T1000 (cell line): ENCODE results near the gene PAPPA.
A peak's percentile ranks its signal among the peaks of the same experiment; 100 is the strongest.

ENCODE experiments used
- DNase-seq: peaks from one replicate; lab custom pipeline; 2025; ENCODE audit warnings: mixed read lengths; lab: John Stamatoyannopoulos, UW

The PAPPA gene

DNA sequence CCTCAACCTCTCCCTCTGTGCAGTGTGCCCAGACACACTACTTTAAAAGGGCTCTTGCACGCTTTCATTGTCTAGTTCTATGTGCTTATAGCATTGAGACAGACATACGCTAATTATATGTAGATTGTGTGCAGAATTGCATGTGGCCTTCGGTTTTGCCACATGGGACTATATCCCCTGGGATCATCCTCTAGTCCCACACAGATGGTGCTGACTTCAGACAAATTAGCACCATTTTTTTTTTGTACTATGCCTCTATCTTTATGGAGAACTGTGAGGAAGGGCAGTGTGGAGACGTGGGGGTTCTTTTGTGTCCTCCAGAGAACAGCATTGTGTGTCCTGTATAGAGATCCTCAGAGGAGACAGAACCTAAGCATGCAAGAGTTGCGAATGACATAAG is 29.3 kb downstream of the PAPPA start:
- no peak for DNase-seq

DNA sequence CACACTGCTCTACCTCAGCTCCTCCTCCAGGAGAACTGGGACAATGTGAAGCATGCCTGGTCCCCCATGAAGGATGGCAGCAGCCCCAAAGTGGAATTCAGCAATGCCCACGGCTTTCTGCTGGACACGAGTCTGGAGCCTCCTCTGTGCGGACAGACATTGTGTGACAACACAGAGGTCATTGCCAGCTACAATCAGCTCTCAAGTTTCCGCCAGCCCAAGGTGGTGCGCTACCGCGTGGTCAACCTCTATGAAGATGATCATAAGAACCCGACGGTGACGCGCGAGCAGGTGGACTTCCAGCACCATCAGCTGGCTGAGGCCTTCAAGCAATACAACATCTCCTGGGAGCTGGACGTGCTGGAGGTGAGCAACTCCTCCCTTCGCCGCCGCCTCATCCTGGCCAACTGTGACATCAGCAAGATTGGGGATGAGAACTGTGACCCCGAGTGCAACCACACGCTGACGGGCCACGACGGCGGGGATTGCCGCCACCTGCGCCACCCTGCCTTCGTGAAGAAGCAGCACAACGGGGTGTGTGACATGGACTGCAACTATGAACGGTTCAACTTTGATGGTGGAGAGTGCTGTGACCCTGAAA is 34.1 kb downstream of the PAPPA start:
- no peak for DNase-seq

DNA sequence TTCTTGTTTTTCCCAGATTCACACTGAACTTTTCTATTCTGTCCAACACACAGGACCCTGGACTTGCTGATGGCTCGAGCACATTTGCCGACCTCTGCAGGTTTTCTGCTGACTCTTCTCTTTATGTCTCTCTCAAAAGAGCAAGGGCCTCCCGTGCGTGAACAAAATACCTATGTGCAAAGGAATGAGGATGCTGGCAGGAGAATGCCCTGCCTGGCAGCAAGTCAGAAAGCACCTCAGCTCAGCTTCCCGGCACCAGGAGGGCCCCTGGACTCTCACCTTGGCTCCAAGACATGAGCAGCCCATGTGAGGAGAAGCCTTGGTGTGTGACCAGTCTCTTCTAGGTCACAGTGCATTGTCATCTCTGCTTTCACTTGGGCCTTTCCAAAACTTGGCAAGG is 36.1 kb downstream of the PAPPA start:
- no peak for DNase-seq

- DNase-seq = no peak
Measured at GRCh38 chr9:116190637-116191396, 37.2 kb downstream of the PAPPA start.

DNA sequence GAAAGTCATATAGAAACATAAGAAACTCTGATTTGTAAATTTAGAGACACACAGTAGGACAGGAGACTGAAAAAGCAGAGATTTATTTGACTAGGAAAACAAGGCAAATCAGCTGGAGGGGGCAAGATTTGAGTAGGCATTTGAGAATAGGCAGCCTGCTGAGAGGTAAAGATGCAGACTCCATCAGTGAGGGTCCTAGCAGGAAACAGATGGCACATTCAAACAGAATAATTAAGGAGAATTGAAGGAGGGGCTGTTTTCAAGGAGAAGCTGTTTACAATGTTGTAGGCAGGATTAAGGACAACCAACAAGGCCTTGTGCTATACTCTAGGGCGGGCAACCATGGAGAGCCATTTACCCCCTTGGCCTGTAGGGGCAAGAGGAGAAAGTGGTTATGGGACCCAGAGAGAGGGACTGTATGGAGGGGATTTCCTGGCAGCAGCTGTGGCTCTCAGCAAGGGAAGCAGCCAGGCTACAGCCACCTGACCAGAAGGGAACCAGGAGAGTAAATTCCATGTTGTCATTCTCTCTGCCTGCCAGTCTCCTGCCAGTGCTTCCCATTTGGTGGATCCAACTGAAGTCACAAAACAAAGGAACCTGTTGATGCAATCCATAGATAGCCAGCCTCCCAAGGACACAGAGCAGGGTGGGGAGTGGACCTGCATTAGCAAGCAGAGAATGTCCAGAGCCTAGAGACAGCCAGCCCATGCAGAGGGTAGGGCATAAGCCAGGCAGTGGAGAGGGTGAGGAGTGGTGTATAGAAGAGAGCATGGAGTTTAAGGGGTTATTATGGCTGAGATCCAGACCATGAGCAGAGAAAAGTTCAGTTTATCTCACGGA is 38.2 kb downstream of the PAPPA start:
- DNase-seq = no peak

- peak; percentile 35 for DNase-seq
Measured at GRCh38 chr9:116193636-116194035, 40.0 kb downstream of the PAPPA start.

GRCh38 chr9:116196806-116197205 is 43.2 kb downstream of the PAPPA start:
- DNase-seq = no peak

GRCh38 chr9:116198344-116198743 is 44.8 kb downstream of the PAPPA start:
- no peak for DNase-seq

DNA sequence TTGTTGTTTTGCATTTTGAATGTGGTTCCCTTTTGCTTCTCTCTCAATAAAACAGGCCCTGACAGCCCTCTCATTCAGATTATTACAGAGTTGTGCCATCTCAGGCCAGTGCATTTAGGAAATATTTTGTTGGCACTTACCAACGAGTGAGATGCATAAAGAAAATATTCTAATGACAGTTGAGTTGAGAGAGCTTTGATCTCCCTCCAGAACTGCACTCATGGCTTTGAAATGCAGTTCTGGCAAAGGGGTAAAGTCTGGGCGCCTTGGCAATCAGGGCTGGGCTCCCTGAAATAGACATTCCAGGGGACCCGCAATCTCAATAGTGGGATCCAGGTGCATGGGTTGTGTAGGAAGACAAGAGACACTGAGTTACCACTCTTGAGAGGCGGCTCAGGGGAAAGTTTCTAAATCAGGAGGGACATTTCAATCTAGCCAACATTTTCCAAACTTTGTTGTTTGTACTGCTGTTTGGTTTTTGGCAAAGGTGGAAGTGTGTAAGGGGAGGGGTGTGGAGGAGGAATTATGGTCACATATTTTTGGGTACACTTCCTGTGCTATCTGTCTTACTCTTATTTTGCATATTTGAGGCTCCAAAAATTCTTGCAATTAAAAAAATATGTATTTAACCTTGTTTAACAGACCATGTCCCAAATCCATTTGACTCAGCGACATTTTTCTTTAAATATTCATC is 48.8 kb downstream of the PAPPA start:
- no peak for DNase-seq

- DNase-seq = no peak
Measured at GRCh38 chr9:116204252-116204882, 50.8 kb downstream of the PAPPA start.

DNA sequence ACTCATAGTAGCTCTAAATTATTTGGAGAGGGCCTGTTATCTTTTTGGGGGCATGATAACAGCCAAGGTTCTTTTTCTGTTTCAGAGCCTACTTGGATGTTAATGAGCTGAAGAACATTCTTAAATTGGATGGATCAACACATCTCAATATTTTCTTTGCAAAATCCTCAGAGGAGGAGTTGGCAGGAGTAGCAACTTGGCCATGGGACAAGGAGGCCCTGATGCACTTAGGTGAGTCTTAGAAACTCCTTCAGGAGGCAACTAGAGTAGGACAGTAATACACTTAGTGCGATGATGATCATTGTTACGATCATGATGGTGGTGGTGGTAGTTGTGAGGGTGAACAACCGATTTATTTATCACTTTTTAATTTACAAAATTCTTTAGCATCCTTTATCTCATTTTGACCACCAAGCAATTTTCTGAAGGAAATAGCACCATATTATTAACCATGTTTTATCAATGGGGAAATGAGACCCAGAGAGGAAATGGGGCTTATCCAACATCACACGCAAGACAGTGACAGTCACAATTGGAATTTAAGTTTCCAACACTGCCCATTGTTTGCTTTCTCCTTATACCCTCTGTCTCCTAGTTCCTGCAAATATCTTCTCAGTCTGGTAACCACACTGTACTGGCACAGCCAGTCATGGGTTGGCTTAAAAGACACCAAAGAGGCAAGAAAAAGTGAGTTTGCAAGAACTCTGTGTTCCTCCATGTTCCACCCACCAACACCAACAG is 54.0 kb downstream of the PAPPA start:
- no peak for DNase-seq

- no peak for DNase-seq
Measured at GRCh38 chr9:116208417-116209232, 55.0 kb downstream of the PAPPA start.

GRCh38 chr9:116209414-116210116 is 56.0 kb downstream of the PAPPA start:
- no peak for DNase-seq

- no peak for DNase-seq
Measured at GRCh38 chr9:116212986-116213692, 59.5 kb downstream of the PAPPA start.

DNA sequence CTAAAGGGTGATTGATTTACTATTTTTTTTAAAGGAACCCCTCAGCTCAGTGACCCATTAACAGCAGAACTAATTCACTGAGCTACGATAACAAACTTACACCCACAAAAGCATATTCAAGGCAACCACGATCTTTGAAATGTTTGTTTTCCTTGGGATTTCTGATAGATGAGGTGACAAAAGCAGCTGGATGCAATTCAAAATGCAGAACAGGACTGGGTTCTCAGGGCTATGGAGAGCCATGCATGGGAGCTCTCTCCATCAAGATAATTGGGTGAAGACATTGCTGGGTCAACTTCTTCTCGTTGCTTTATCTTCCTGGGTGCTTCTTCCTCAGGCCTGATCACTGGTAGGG is 60.1 kb downstream of the PAPPA start:
- no peak for DNase-seq

GRCh38 chr9:116218399-116218798 is 64.8 kb downstream of the PAPPA start:
- no peak for DNase-seq

GRCh38 chr9:116219686-116220085 is 66.1 kb downstream of the PAPPA start:
- no peak for DNase-seq

- no peak for DNase-seq
Measured at GRCh38 chr9:116223926-116224325, 70.3 kb downstream of the PAPPA start.

GRCh38 chr9:116230051-116230632 is 76.6 kb downstream of the PAPPA start:
- no peak for DNase-seq
